BE2C (cell line): ENCODE data around the gene NDST4.

Source experiments
- DNase-seq: peaks from one replicate; pipeline ENCODE4 v3.0.0-alpha.2; 2020
- H3K27me3 ChIP-seq: fragments of 250-450 bp; sonication (Bioruptor Pico); 2 replicates; pipeline ENCODE4 v1.5.1; 2020; ENCODE audit warnings: mild to moderate bottlenecking
- H3K36me3 ChIP-seq: fragments of 250-450 bp; sonication (Bioruptor Pico); 2 replicates; pipeline ENCODE4 v1.5.1; 2020; ENCODE audit warnings: mild to moderate bottlenecking
- H3K4me1 ChIP-seq: fragments of 250-450 bp; sonication (Bioruptor Pico); 2 replicates; pipeline ENCODE4 v1.5.1; 2020
- H3K4me3 ChIP-seq: 2 replicates; pipeline ENCODE4 v1.5.1; 2011; ENCODE audit warnings: low read depth, low read length
- H3K9me3 ChIP-seq: fragments of 250-450 bp; sonication (Bioruptor Pico); 2 replicates; pipeline ENCODE4 v1.5.1; 2020
- CTCF ChIP-seq: IDR thresholded peaks from 2 replicates; pipeline ENCODE4 v1.5.1; 2012; ENCODE audit warnings: mild to moderate bottlenecking, low read depth, low read length

Gene NDST4

GRCh38 chr4:115149106-115149505 lies 35.7 kb upstream of the NDST4 start:
- no peak overlapping the region for H3K4me3 ChIP-seq
- no peaks in the 10 kb centered on the region for H3K36me3 ChIP-seq
- TF ChIP-seq CTCF = no peak
- H3K4me1 ChIP-seq = no peaks in the 10 kb centered on the region
- no peaks in the 10 kb centered on the region for H3K27me3 ChIP-seq
- DNase-seq = no peak
- no peaks in the 10 kb centered on the region for H3K9me3 ChIP-seq

GRCh38 chr4:115145393-115146160 lies 32.2 kb upstream of the NDST4 start:
- Histone ChIP-seq H3K4me1 (no peaks in the 10 kb centered on the region), H3K9me3 (no peaks in the 10 kb centered on the region), H3K36me3 (no peaks in the 10 kb centered on the region), H3K27me3 (no peaks in the 10 kb centered on the region), H3K4me3 (no peak overlapping the region)
- DNase-seq = no peak
- TF ChIP-seq CTCF = no peak

DNA sequence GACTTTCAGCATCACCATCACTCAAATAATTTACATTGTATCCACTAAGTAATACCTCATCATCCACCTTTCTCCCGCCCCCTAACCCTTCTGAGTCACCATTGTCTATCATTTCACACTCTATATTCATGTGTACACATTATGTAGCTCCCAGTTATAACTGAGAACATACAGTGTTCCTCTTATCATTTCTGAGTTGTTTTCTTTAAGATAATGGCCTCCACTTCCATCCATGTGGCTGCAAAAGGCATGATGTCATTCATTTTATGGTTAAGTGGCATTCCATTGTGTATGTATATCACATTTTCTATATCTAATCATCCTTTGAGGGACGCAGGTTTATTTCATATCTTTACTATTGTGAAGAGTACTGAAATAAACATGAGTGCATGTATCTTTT lies 14.6 kb upstream of the NDST4 start:
- Histone ChIP-seq H3K9me3 (no peaks in the 10 kb centered on the region), H3K27me3 (no peaks in the 10 kb centered on the region), H3K36me3 (no peaks in the 10 kb centered on the region), H3K4me3 (no peak overlapping the region), H3K4me1 (no peaks in the 10 kb centered on the region)
- TF ChIP-seq CTCF = no peak
- no peak for DNase-seq

- Histone ChIP-seq H3K27me3 (no peaks in the 10 kb centered on the region), H3K9me3 (no peaks in the 10 kb centered on the region), H3K4me1 (no peaks in the 10 kb centered on the region), H3K36me3 (no peaks in the 10 kb centered on the region), H3K4me3 (no peak overlapping the region)
- no peak for TF ChIP-seq CTCF
- DNase-seq = no peak
Observed at GRCh38 chr4:115126491-115126890, 13.1 kb upstream of the NDST4 start.

DNA sequence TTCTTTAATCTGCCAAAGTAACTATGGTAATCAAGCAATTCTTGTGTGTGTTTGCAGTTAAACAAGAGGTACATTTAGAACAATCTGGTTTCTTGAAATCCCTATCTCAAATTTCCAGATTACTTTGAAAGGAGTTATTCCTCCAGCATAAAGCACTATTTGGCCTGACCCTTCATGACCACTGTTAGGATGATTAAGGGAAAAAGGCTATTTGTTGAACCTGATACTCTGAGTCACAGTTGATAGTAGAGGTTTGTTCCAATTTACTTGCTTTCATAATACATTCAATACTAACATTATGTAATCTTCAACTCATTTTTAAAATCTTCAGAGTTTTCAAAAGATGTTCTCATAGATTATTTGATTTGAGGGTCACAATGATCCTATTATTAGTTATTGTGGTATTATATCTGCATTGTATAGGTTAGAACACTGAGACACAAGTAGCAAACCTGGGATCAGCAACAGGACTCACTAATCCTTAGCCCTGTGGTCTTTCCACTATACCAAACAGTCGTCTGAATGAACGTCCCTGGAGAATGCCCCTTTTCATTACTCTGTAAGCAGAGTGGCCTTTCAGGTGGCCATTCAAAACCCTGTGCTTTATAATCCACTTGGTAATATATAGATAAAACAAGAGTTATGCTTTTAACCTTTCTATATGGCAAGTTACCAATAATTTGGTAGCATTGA lies 8.1 kb upstream of the NDST4 start:
- H3K27me3 ChIP-seq = no peaks in the 10 kb centered on the region
- no peaks in the 10 kb centered on the region for H3K9me3 ChIP-seq
- no peak for DNase-seq
- H3K36me3 ChIP-seq = no peaks in the 10 kb centered on the region
- no peak for TF ChIP-seq CTCF
- no peaks in the 10 kb centered on the region for H3K4me1 ChIP-seq
- no peak overlapping the region for H3K4me3 ChIP-seq

DNA sequence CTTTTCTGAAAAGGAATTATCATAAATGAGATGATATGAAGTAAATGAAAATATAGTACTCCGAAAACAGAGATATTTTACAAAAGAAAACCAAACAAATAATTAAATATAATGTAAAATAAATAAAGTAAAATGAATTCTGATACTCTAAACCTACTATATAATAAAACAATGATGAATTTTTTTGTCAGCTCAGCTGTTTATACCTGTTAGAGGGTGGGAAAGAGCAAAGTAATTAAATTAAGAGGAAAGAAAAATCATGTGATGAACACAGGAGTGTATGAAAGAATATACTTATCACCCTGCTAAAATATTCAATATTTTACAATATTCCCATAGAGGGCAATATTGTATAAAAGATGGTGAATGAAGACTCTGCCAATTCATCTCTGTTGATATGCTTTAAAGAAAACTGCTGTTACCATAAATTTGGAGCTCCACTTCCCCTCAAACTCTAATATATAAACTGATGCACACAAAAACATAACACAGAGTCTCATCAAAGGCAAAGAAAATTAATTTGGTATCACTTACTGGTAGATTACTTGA lies 6.5 kb upstream of the NDST4 start:
- Histone ChIP-seq H3K4me3 (no peak overlapping the region), H3K36me3 (no peaks in the 10 kb centered on the region), H3K9me3 (no peaks in the 10 kb centered on the region), H3K4me1 (no peaks in the 10 kb centered on the region), H3K27me3 (no peaks in the 10 kb centered on the region)
- no peak for TF ChIP-seq CTCF
- DNase-seq = no peak
